ENCODE data around the gene GAS6.

GAS6 gene

DNA sequence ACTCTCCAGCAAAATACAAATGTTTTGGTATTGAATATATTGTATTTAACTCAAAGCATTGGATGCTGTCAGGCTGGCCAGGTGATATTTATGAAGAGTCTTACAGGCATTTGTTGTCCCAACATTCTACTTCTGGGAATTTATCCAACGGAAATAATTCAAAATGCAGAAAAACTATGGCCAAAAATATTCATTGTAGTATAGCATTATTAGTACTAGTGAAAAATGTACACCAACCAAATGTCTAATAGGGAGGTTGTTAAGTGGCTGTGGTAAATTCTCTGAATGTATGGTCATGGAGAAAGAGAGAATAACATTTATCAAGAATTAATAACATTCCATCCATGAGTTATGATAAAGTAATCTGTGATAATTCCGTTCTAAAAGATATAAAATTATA, 38.6 kb upstream of the GAS6 start:
- Histone ChIP-seq H3K4me3 (ENCODE audit: low read depth in 1 of 2, low read length in 2 of 2) (no peak overlapping the region), H3K79me2 (ENCODE audit: insufficient read depth, low read length) (no peaks in the 10 kb centered on the region), H3K9ac (ENCODE audit: low read depth, low read length) (no peak overlapping the region), H3K4me2 (ENCODE audit: insufficient read depth, low read length) (no peak overlapping the region), H2AFZ (ENCODE audit: low read depth, low read length) (no peak overlapping the region), H3K27me3 (ENCODE audit: insufficient read depth, low read length, poor library complexity) (peaks cover 9% of the 10 kb centered on the region), H4K20me1 (ENCODE audit: insufficient read depth, low read length) (no peaks in the 10 kb centered on the region), H3K27ac (ENCODE audit: low read length) (no peak overlapping the region), H3K4me1 (ENCODE audit: insufficient read depth, low read length) (no peaks in the 10 kb centered on the region), H3K9me3 (ENCODE audit: insufficient read depth, low read length, severe bottlenecking) (no peaks in the 10 kb centered on the region), H3K36me3 (ENCODE audit: insufficient read depth, low read length) (no peaks in the 10 kb centered on the region)
- ATAC-seq (ENCODE audit: insufficient read depth, low read depth) (no peak), DNase-seq (no peak)
- TF ChIP-seq, protein P1, sequence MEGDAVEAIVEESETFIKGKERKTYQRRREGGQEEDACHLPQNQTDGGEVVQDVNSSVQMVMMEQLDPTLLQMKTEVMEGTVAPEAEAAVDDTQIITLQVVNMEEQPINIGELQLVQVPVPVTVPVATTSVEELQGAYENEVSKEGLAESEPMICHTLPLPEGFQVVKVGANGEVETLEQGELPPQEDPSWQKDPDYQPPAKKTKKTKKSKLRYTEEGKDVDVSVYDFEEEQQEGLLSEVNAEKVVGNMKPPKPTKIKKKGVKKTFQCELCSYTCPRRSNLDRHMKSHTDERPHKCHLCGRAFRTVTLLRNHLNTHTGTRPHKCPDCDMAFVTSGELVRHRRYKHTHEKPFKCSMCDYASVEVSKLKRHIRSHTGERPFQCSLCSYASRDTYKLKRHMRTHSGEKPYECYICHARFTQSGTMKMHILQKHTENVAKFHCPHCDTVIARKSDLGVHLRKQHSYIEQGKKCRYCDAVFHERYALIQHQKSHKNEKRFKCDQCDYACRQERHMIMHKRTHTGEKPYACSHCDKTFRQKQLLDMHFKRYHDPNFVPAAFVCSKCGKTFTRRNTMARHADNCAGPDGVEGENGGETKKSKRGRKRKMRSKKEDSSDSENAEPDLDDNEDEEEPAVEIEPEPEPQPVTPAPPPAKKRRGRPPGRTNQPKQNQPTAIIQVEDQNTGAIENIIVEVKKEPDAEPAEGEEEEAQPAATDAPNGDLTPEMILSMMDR (IDR thresholded peaks at IDR 0.05; ENCODE audit: borderline replicate concordance, extremely low read depth, low read length, poor library complexity, severe bottlenecking): no peak
- no peak for TF ChIP-seq EZH2 (IDR thresholded peaks at IDR 0.05; ENCODE audit: borderline replicate concordance, low read depth, low read length, severe bottlenecking)

DNA sequence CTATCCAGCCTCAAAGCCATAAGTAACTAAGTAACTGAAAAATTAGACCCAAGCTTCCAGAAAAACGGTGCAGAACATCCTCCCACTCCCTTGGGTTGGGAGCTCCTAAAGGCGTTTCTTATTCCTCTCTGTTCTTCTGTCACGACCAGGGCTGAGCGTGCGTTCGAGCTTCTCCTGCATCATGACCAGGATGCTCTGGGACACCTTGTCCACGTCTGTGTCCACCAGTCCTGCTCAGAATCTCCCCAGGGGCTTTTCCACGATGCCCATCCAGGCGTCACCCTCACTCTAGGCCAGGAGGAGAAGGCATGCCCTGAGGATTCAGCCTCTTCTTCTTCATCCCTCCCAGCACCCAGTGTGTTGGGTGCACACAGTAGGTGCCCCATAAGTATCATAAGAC, 37.8 kb upstream of the GAS6 start:
- Histone ChIP-seq H4K20me1 (ENCODE audit: insufficient read depth, low read length) (no peaks in the 10 kb centered on the region), H3K9ac (ENCODE audit: low read depth, low read length) (no peak overlapping the region), H2AFZ (ENCODE audit: low read depth, low read length) (no peak overlapping the region), H3K9me3 (ENCODE audit: insufficient read depth, low read length, severe bottlenecking) (no peaks in the 10 kb centered on the region), H3K36me3 (ENCODE audit: insufficient read depth, low read length) (no peaks in the 10 kb centered on the region), H3K4me2 (ENCODE audit: insufficient read depth, low read length) (no peak overlapping the region), H3K79me2 (ENCODE audit: insufficient read depth, low read length) (no peaks in the 10 kb centered on the region), H3K4me1 (ENCODE audit: insufficient read depth, low read length) (no peaks in the 10 kb centered on the region), H3K27ac (ENCODE audit: low read length) (no peak overlapping the region), H3K4me3 (ENCODE audit: low read depth in 1 of 2, low read length in 2 of 2) (no peak overlapping the region), H3K27me3 (ENCODE audit: insufficient read depth, low read length, poor library complexity) (peaks cover 7% of the 10 kb centered on the region)
- TF ChIP-seq, protein P1 (IDR thresholded peaks at IDR 0.05; ENCODE audit: borderline replicate concordance, extremely low read depth, low read length, poor library complexity, severe bottlenecking): no peak
- TF ChIP-seq EZH2 (IDR thresholded peaks at IDR 0.05; ENCODE audit: borderline replicate concordance, low read depth, low read length, severe bottlenecking): no peak
- DNase-seq (no peak), ATAC-seq (ENCODE audit: insufficient read depth, low read depth) (no peak)

DNA sequence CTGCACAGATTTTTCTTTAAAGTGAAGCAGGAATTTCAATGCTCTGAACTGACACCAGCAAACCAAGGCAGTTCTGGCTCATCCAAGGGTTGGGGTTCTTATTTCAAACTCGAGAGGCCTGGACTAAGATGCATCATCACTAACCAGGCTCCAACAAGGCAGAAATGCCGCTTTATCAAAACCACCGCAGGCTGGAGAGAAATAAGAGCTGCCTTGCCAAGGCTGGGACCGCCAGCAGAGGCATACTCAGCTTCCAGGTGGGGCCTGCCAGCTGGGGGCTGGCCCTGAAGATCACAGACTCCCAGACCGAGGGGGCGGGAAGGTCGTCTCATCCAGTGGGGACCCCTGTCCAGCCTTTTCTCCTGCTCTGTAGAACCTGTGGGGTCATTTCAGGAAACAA, 37.4 kb upstream of the GAS6 start:
- no peak for TF ChIP-seq EZH2 (IDR thresholded peaks at IDR 0.05; ENCODE audit: borderline replicate concordance, low read depth, low read length, severe bottlenecking)
- TF ChIP-seq, protein P1 (IDR thresholded peaks at IDR 0.05; ENCODE audit: borderline replicate concordance, extremely low read depth, low read length, poor library complexity, severe bottlenecking): no peak
- no peak overlapping the region for H2AFZ ChIP-seq (ENCODE audit: low read depth, low read length)
- ATAC-seq (ENCODE audit: insufficient read depth, low read depth): no peak

DNA sequence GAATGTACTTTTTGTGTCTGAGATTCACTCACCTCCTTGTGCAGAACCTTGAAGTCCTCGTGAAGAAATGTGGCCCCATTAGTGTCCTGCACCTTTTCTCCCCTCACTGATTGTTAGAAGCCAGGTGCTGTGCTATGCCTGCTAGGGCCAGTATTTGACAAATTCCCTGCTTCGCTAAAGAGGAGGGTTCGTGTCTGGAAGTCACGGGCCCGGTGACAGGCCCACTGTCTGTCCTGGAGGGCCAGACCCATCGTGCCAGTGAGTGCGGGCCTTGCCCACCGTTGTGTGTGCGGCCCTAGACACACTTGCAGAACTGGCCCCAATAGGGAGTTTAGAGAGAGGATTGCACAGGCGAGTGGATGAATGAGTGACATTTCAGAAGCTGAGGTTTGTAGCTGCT, 36.8 kb upstream of the GAS6 start:
- no peak for DNase-seq
- Histone ChIP-seq H3K4me3 (ENCODE audit: low read depth in 1 of 2, low read length in 2 of 2) (no peak overlapping the region), H3K4me1 (ENCODE audit: insufficient read depth, low read length) (no peaks in the 10 kb centered on the region), H3K27me3 (ENCODE audit: insufficient read depth, low read length, poor library complexity) (peaks cover 5% of the 10 kb centered on the region), H3K27ac (ENCODE audit: low read length) (no peak overlapping the region), H3K79me2 (ENCODE audit: insufficient read depth, low read length) (no peaks in the 10 kb centered on the region), H3K9me3 (ENCODE audit: insufficient read depth, low read length, severe bottlenecking) (no peaks in the 10 kb centered on the region), H2AFZ (ENCODE audit: low read depth, low read length) (no peak overlapping the region), H3K4me2 (ENCODE audit: insufficient read depth, low read length) (no peak overlapping the region), H3K9ac (ENCODE audit: low read depth, low read length) (no peak overlapping the region), H4K20me1 (ENCODE audit: insufficient read depth, low read length) (no peaks in the 10 kb centered on the region), H3K36me3 (ENCODE audit: insufficient read depth, low read length) (no peaks in the 10 kb centered on the region)
- no peak for ATAC-seq (ENCODE audit: insufficient read depth, low read depth)
- TF ChIP-seq, protein P1 (IDR thresholded peaks at IDR 0.05; ENCODE audit: borderline replicate concordance, extremely low read depth, low read length, poor library complexity, severe bottlenecking): no peak
- TF ChIP-seq EZH2 (IDR thresholded peaks at IDR 0.05; ENCODE audit: borderline replicate concordance, low read depth, low read length, severe bottlenecking): no peak

More for the DNA sequence above, 37.4 kb upstream of the GAS6 start:
- H3K4me3 ChIP-seq (ENCODE audit: low read depth in 1 of 2, low read length in 2 of 2): no peak overlapping the region
- no peaks in the 10 kb centered on the region for H3K79me2 ChIP-seq (ENCODE audit: insufficient read depth, low read length)
- no peaks in the 10 kb centered on the region for H3K36me3 ChIP-seq (ENCODE audit: insufficient read depth, low read length)
- no peaks in the 10 kb centered on the region for H4K20me1 ChIP-seq (ENCODE audit: insufficient read depth, low read length)
- H3K9me3 ChIP-seq (ENCODE audit: insufficient read depth, low read length, severe bottlenecking): no peaks in the 10 kb centered on the region
- H3K27ac ChIP-seq (ENCODE audit: low read length): no peak overlapping the region
- no peak overlapping the region for H3K4me2 ChIP-seq (ENCODE audit: insufficient read depth, low read length)
- peaks cover 5% of the 10 kb centered on the region for H3K27me3 ChIP-seq (ENCODE audit: insufficient read depth, low read length, poor library complexity)
- H3K9ac ChIP-seq (ENCODE audit: low read depth, low read length): no peak overlapping the region
- DNase-seq: no peak
- no peaks in the 10 kb centered on the region for H3K4me1 ChIP-seq (ENCODE audit: insufficient read depth, low read length)

Measured in DND-41 (cell line).